ENCODE results near the gene KRT222.

KRT222 gene

DNA sequence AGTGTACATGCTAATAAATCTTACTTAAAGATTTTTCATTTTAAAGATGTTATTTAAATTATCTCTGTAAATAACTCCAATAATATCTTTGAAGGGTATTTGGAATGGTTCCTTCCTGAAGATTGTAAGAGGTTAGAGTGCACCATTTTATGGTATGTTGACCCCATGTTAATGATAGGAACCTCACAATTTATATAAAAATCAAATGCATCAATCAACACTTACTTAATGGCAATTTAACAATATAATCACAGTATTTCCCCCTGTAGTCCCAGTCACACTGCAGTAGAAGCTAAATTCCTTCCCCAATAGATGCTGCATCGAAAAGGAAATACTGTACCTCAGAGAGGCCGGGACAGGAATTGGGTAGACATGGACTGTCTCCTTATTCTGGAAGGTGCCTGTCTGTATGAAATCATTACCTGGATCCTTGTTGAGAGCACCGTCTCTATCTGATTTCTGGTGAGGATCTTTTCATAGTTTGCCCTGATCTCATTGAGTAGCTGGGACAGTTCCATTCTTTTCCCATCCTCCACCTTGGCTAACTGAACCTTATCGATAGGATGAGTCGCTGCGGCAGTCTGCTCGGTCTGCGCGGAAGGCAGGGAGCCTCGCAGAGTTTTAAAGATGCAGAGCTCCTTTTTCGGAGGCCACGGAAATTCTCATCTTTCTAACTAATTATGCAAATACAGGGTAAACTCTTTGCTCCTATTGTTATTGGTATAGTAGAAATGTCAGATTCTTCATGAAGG, at the start of gene KRT222:
Gene KRT222, minus strand, starts transcription at position 596 of the 752 bp plus-strand sequence. Its CDS starts 78 bp downstream, at position 518.
- peak; percentile 15 for DNase-seq

DNA sequence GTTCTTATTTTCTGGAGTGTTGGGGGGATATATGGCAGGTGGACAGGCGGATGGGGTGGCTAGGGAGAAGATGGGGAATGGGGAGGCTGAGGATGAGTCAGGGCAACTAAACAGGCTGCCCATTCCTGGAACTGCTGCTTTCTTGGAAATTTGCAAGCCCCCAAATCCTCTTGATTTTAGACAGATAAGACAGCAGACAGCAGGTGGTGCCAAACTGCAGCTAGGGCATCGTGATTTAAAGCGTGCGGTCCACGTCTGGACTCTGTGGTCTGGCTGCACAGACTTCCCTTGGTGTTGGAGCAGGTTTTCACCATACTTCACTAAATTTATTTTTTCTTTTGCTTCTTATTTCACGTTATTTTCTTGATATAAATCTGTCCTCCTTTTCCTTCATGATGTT, 49.5 kb upstream of the KRT222 start:
- DNase-seq, result no peak

DNA sequence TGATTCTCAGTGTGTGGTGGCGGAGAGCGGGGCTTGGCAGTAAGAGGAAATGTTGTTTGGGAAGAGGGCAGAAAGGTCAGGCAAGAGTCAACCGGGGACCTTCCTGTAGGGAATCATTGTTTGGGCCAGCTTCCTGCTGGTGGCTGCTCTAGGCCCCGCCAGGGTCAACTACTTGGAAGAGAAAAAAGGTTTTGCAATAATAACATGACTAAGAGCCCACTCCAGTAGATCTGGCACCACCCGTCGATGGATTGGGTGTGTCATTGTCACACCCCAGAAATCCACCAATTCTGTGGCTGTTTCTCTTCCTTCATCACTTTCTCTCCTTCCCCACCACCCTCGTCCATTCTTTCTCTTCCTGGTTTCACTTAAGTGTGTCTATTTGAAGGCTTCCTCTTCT, 42.8 kb upstream of the KRT222 start:
- DNase-seq, result no peak

DNA sequence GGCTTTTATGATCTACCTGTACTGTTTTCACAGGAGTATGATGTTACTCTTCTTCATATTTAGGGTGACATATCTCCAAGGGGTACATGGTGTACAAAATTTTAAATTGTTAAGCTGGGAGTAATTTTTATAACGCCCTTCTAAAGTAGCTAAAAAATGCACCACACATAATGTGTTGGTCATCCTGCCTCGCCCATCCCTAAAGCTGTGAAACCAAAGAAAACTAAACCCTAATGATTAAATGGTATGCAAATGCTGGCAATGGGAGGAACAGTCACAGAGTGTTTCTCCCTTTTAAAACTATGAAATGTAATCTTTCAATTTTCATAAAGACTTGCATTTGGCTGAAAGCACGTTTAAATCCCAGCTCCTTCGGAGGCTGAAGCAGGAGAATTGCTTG, 40.6 kb upstream of the KRT222 start:
- no peak for DNase-seq

DNA sequence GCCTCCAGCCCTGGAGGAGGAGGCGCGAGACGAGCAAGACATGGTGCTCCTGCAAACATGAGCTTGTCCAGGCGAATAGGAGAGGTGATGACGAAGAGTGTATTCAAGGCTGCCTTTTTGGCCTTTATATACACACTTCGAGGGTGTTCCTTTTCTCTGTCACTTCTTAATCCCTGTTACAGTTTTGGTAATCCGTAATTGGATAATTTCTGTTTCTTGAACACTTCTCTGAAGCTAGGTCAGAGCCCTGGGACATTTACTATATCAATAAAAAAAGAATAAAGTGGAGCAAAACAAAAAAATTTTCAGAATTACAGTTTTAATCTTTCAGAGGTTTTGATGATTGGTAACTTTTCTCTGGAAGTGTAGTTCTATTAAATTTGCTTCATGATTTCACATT, 38.7 kb upstream of the KRT222 start, which contains the start of gene KRT24:
Gene KRT24, minus strand, starts transcription at position 101 of the 400 bp plus-strand sequence. Its CDS starts 59 bp downstream, at position 42.
- DNase-seq, result no peak

DNA sequence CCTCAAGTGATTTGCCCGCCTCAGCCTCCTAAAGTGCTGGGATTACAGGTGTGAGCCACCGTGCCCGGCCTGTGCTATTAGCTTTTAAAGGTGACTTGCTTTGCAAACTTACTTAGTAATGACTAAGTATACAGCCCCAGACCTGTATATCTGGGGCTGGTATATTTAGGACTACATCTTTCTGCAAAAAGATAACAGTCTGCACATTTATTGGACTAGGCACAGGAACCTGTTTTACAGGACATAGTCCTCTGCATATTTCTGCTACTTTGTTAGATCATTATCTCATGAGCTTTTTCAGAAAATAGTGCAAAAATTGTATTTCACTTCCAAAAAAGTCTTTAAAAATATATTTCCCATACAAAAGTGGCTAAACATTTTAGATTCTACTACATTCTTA, 37.3 kb upstream of the KRT222 start:
- no peak for DNase-seq

DNA sequence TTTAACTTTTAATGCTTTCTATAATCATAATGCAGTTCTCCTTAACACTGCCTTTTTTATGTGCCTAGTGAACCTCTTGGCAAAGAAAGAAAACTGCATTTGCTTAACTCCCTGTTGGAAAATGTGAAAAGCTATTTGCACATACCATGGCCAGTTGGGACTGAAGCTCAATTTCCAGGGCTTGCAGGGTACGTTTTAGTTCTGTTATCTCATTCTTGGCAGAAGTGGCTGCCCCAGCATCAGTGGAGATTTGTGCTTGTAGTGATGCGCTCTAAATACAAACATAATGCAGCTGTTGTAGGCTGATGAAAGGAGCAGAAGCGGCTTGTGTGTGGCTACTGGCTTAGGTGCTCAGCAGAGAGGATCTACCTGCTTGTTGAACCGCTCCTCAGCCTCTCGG, 34.9 kb upstream of the KRT222 start:
- no peak for DNase-seq

DNA sequence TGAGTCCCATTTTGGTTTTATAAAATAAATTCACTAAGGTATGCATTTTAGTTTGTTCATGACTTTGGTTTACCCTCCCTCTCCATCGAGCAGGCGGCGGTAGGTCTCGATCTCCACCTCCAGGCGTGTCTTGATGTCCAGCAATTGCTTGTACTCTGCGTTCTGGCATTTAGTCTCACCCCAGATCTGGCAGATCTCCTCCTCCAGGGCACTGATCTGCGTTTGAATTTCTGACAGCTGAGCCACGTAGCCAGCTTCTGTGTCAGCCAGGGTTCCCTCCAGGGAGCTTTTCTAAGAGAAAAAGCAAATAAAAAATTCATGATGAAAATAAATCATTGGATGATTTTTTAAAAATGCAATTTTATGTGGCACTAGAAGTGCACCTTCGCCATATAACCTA, 34.4 kb upstream of the KRT222 start:
- DNase-seq, result no peak

DNA sequence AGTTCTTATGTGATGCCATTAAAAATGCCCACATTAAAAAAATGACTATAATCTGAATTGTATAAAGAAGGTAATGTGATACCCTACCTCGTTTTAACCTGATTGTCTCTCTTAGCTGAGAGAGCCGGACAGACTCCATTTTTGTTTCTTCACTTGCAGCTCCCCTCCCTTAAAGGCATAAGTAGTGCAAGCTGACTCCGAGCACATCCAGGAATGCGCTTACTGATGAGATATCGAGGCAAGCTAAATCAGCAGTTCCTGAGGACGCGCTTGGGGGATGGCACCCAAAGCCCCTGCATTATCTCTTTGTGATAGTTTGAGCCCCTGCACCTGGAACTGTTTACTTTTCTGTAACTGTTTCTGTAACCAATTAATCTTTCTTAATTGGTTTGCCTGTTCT, 32.3 kb upstream of the KRT222 start:
- DNase-seq, result no peak

DNA sequence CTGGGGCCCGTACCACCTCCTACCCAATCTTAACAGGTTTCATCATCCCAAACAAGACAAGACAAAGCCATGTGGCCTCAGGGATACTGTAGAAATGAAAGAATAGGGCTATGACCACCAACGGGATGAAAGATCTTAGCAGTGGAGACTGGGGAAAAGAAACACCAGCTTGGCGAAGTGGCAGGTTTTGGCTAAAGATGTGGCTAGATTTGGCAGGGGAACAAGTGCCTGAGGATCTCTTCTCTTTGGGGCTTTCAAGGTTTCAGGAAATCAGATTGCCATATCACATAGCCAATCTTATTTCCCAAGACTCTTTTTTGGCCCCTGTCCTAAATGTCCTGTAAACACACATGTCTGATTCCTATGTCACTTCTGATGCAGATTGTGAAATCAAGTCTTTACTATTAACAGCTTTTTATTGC, 31.7 kb upstream of the KRT222 start:
- no peak for DNase-seq

DNA sequence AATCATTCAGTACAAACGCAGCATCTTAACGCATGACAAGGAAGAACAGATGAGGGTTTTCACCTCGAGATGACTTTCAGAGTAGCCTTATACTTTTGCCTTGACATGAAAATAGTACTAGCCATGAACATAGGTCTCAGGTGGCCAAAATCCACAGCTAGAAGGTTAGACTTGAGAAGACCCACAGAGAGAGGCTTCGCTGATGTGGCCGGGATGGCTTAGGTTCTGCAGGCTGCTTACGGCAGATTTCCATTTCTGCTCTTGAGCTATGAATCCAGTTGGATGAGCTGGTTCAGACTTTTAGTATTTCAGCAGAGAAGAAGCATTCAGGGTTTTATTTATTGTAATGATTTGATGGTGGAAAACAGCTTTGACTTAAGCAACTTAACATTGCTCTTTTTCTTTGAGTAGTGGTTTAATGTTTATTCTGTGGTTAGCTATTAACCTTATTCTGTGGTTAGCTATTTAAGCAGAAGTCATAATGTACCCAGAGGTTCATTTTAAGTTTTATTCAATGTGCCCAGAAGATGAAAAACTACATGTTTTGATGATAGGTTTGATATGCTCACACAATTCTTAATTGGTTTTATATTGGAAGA, 31.0 kb upstream of the KRT222 start:
- DNase-seq, result no peak

DNA sequence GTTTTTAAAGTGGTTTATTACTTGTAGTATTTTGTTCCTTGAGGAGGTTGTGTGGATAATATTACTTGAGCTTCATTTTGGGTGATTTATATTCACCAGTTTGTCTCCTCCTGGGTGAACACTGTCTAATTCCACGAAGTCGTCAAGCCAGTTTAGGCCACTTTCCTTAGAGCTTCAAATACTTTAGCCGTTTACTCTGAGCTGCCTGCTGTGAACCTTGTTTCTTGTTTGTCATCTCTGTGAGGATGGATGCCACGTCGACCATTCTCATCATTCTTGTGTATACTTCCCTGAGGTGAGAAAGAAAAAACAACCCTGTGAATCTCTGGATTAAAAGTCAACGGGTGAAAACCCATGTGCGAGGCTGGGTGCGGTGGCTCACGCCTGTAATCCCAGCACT, 29.6 kb upstream of the KRT222 start:
- no peak for DNase-seq

DNA sequence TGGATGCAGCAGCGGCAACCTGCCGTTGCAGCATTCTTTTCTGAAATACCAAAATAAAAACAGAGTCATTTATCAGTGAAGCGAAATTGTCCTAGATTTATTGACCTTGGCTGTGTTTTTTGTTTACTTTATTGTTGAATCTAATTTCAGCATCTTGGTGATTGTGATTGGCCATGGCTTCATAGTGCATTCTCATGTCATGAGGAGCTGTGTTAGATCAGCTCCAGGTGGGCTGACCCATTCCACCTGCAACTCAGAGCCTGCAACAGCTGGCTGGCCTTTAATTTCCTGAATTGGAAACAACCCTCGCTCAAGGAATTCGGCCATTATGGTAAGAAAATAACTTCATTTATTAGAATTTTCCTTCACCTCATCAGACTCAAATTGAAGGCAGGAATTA, 22.1 kb upstream of the KRT222 start:
- DNase-seq, result no peak

DNA sequence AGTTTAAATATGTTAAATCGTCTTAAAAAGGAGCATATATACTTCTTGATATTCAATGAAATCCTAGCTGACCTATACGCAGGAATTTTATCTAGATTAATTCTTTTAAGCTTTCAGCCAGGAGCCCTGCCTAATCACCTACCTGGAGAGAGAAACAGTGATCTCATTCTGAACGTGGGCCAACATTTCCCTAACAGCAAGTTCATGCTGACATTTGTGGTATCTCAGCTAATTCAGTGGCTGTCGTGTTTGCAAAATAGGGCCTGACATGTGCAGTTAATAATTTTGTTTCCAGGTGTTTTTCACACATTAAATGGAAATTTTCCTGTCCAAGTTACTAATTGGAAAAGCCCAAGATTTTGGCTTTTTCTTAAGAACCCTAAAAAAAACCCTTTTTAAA, 21.2 kb upstream of the KRT222 start:
- DNase-seq, result no peak

DNA sequence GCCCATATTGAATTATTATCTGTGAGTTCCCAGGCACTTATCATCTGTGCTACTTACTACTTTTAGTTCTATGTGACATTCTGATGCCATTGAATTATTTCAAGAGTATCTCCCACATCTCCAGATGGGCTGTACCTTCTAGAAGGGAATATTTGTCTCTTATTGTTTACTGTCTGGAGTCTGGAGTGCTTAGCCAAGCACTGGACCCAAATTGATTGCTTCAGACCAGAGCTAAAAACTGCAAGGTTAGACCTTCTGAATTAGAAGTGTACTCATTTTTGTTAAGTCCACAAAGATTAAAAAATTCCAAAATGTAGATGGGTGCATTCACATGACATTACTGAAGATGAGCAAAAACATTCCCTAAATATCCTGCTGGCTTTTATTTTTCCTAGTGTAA, 16.0 kb upstream of the KRT222 start:
- no peak for DNase-seq

DNA sequence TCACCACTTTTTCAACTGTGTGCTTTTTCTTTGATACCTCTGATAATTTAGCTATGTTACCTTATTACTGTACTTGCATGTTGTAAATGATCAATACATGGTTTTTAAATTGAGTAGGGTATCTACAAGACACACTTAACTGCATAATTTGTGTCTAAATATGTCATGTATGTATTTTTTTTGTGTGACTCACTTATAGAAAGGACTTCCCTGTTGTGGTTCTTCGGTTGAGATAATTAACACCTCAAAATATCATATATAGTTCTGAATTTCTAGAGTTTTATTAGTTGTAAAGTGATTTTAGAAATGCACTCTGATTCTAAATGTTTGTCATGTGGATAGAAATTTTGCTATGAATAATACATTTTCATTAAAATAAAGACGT, 14.5 kb upstream of the KRT222 start:
- no peak for DNase-seq

DNA sequence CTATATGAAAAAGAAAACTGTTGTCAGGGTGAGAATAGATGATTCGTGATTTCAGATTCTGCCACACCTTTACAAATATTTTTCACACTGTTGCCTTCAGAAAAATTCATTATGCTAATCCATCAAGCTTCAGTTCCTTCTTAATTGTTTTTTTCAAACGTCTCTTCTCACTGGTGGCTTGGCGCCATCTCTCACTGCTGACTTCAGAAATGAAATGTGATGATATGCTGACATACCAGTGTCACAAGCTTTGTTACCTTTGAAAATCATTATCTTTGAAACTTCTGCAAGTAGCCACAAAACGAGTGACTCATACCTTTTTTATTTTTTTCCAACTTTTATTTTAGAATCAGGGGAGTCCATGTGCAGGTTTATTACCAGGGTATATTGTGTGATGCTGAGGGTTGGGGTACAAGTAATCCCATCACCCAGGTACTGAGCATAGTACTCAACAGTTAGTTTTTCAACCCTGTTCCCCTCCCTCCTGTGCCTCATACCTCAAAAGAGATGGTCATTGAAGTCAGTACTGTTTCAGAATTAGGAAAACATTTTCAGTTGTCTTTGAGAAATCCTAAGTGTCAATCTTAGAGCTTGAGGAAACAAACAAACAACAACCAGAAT, 14.0 kb upstream of the KRT222 start:
- no peak for DNase-seq

DNA sequence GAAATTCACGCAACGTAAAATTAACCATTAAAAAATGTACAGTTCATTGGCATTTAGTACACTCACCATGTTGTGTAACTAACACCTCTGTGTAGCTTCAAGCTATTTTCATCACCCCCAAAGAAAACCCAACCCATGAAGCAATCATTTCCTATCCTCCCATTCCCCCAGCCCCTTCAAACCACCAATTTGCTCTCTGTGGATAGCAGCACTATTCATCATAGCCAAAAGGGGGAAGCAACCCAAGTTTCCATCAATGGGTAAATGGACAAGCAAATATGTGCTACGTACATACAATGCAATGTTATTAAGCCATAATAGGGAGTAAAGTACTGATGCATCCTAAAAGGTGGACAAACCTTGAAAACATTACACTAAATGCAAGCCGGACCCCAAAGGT, 10.9 kb upstream of the KRT222 start:
- no peak for DNase-seq

DNA sequence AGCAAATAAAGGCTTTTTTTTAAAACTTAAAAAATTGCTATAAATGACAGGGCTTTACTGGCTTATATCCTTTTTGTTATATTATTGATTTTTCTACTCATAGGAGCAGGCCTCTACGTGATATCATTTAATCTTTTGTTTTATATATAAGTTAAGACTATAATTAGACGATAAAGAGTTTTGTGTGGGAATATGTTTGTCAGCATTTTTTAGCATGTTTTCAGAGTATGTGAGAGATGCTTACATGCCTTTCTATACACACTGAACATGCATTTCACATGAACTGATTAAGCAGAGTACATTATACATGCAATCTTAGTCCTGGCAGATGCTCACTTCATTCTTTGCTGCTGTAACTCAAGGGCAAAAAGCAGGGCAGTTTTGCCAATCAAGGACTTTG, 7.7 kb upstream of the KRT222 start:
- no peak for DNase-seq

DNA sequence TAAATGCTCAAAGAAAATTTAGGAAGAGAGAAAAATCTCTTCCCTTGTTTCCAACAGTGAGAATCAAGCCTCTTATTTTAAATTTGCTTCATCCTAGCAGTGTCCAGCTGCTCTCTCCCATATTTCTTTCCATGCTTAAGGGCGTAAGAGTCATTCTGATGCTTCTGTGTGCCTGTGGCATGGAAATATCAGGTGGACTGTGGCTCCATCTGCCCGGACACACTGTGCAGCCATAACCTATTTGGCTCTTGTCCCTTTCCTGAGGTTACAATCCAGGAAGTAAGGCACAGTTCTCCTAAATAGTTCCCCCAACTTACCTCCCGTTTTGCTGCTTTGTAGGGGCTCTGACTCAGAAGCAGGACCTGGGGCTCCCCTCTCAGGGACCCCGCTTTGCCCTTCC, 6.3 kb upstream of the KRT222 start:
- no peak for DNase-seq

DNA sequence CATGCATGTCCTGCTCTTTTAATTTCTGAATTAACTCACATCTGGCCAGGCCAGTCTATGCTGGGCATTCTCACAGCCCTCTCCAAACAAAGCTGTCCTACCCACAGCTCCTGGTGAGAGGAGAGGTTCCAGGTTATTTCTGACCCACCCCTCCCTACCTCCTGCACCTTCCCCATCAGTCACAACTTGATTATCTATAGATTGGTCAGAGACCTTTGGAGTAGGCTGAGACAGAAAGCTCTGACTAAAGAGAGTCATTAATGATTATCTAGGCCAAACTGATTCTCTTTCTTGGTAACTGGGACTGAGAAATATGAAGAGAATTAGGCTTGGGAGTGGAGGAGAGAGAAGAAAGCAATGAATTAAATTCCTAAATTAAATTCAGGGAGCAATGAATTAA, 1.4 kb upstream of the KRT222 start:
- no peak for DNase-seq

DNA sequence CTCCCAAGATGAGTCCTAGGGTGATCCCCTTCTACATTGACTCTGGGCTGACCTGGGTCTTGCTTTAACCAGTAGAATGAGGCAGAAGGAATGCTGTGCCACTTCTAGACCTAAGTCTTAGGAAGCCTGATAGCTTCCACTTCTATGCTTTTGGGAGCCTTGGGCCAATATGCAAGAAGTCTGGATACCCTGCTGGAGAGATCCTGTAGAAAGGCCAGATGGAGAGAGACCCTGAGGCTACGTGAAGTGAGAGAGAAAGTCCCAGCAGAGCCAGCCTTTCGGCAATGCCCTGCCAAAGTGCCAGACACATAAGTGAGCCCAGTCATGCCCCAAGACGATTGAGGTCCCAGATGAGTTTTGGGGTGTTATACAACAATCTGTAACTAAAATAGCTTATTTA, 1.7 kb downstream of the KRT222 start:
- DNase-seq, result no peak

DNA sequence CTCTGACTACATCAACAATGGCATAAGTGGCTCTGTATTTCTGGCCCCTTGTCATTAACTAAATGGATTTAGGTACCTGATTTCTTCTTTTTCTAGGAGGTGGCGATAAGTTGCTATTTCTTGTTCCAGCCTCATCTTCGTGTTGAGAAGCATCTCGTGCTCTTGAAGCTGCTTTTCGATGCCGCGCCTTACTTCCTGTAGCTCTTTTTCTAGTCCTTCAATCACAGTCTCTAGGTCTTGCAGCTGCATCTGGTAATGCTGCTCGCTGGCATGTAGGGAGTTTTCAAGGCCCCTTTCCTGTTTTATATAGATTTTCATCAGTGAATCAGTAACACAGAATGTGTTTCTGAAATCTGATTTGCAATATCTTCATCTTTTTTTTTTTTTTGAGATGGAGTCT, 5.1 kb downstream of the KRT222 start:
- no peak for DNase-seq

DNA sequence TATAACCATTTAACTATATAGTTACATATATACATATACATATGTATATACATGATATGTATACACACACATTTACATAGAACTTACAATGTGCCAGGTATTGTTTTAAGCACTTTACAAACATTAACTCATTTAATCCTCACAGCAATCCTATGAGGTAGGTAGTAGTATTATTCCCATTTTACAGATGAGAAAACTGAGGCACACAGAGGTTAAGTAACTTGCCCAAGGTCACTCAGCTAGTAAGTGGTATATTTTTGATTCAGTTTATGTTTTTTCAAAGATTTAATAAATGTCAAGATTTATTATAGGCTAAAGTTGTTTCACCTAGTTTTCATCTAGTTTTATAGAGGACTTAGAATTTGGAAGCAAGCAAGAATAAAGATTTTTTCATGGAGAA, 6.6 kb downstream of the KRT222 start:
- DNase-seq, result no peak

DNA sequence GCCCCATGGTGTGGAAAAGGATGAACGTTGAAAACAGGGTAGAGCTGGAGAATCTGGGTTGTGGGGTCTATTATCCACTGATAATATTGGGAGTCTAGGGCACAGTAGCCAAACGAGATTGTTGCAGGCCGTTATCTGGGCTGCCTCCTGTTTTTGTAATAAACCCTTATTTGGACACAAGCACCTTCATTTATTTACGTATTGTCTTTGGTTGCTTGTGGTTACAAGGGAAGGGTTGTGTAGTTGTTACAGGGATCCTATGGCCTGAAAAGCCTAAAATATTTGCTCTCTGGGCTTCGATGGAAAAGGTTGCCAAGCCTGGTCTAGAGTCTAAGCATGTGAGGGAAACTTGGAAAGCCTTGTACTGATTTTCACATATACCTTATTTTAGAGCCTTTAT, 13.0 kb downstream of the KRT222 start:
- no peak for DNase-seq

Data from KG1 (cell line).